Stimulated activated CD4-positive, alpha-beta T cell treated with anti-CD3 and anti-CD28 coated beads, Interleukin-2, amount 100 ng/mL, for 48 hours (primary cell): Measurements from ENCODE around the gene BCAS3.

ENCODE experiments used
- DNase-seq, 2 donors: peaks; one replicate each; pipeline ENCODE4 v3.0.0-alpha.2; 2020

The BCAS3 gene

GRCh38 chr17:61394630-61395408 lies 717.2 kb downstream of the BCAS3 start:
- DNase-seq = no peak

DNA sequence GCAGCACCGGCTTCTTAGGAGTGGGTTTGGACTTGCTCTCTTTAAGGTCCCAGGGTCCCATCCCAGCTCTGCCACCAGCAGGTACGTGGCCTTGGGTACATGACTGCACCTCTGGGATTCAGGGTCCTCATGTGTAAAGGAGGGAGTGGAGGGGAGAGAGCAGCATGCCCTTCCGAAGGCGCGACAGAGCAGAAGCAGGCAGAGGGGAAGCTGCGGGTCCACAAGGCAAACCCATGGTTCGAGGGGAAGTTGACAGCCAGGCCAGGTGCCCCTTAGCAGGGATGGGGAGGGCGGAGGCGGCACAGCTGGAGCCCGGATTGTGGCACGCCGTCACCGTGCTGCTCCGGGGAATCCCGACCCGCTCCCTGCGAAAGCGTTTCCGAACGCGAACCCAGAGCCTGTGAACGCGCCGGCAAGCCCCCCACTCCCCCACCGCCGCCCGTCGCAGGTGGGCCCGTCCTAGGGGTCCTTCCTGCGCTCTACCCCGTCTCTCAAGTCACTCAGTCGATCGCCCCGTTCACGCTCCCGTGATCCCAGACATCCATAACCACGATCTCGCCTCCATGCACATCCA lies 717.8 kb downstream of the BCAS3 start:
- no peak for DNase-seq

DNA sequence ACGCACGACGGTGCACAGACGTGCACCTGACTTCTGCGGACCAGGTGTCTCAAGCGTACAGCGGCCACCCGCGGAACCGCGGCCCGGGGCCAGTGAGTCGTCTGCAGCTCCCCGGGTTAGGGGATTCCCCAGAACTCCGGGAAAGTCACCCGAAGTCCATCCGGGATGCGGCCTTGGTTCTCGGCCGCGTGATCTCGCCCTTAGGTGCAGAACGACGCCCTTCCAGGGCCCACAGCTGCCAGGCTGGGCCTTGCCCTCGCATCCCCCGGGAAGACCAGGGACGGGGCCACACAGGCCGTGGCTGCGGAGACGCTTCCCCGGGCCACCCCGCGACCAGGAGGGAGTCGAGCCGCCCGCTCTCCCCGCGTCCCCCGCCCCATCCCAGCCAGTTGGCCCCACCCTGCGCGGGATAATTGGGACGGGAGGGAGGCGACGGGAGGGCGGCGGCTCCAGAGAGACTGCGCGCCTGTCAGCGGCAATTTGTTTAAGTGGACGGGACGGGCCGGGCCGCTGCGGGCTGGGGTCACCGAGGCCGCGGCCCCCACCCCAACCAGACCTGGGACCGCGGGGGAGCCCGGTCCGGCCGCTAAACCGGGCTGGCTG lies 718.4 kb downstream of the BCAS3 start:
- DNase-seq = no peak

DNA sequence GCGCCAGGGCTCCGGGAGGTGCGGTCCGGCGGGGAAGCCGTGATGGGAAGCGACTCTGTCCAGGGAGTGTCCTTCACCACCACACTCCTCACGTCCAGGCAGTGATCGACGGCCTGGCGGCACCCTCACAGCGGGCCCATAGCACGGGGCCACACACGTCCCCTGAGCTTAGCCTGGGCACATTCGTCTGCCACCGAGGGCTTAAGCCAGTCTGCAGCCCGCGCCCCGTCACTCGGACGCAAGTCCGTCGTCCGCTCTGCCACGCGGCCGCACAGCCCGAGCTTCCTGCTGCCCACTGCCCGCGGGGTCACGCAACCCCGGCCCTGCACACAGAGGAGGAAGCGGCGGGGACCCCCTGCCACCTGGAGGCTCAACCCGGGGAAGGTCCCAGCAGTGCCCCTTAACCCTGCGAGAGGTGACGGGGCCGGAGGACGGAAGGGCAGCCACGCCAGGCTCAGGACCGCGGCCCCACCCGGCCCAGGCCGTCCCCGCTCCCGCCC lies 719.0 kb downstream of the BCAS3 start:
- DNase-seq = no peak

GRCh38 chr17:61397086-61397842 lies 719.6 kb downstream of the BCAS3 start:
- no peak for DNase-seq

- no peak for DNase-seq
Observed at GRCh38 chr17:61398721-61399130, 721.1 kb downstream of the BCAS3 start.

DNA sequence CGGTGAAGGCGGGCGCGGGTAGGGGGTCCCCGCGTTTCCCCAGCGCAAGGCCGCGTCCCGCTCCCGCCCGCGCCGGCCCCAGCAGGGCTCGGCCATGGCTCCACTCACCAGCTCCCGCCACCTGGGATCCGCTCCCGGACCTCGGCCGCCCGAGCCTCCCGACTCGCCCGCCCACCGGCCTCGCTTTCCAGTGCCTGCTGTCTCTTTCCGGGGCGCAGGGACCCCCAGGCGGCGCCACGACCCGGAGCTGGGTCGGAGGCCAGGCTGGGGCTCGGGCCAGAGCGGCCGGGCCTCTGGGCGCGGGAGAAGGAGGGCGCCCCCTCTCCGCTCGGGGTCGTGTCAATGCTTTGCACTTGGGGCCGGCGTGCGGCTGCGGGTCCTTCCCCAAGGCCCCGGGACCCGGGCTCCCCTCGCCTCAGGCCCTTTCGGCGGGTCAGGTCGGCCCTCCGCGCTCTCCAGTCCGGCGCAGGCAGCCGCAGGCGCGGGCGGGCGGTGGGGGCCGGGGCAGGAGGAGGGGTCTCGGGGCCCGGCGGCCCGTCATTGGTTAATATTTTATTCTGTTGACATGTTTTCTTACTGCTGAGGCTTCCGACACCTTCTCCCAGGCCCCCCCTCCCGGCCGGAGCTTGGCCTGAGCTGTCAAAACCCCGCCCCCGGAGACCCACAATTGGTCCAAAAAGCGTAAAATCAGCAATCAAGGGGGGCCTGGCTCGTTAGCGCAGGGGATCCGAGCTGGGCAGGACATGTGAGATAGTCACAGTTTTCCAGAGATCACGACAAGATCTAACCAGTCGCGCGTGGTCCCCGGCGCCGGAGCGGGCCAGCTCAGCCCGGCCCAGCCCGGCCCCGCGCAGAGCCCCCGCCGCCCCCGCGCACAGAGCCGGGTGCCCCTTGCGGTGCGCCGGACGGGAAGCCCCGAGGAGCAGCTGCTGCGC lies 721.7 kb downstream of the BCAS3 start, which contains the start of gene TBX2:
Gene TBX2 (plus strand): TSS at position 713 of the 935 bp plus-strand sequence. CDS start 334 bp downstream, outside the sequence.
- DNase-seq = no peak

DNA sequence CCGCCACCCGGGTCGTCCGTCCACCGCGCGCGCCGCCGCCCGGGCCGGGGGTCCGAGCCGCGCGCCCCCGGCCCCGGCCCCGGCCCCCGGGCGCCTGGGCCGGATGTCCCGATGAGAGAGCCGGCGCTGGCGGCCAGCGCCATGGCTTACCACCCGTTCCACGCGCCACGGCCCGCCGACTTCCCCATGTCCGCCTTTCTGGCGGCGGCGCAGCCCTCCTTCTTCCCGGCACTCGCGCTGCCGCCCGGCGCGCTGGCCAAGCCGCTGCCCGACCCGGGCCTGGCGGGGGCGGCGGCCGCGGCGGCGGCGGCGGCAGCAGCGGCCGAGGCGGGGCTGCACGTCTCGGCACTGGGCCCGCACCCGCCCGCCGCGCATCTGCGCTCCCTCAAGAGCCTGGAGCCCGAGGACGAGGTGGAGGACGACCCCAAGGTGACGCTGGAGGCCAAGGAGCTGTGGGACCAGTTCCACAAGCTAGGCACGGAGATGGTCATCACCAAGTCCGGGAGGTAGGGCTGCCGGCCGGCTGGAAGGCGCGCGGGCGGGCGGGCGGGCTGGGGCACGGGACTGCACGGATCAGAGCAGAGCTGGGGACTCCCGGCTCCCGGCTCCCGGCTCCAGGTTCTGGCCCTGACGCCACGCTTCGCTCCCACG lies 722.5 kb downstream of the BCAS3 start:
- no peak for DNase-seq

DNA sequence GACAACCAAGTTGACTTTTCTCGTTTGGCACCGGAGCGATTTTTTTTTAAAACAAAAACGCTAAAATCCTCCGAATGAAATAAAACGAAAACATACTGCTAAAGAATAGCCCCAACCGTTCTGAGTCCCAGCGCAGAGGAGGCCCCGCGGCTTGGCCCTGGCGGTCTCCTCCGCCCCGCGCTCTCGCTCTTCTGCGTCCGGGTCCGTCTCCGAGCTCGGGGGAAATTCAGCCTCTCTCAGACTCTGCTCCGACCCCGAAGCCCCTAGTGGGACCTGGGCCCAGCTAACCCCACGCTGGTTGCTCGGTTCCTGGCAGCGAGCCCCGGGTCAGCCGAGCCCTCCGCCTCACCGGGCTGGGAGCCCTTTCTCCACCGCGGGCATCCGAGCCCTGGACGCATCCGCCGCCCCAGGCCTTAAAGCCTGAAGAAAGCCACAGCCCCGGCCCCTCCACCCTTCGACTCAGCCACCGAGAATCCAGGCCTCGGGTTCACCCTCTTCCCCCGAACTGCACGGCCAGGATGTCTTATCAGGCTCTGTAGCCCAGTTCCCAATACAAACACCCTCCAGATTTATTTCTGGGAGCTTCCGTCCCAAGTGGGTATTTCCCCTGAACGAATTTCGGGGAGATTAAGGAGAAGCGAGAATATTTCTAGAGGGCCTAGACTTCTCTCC lies 723.2 kb downstream of the BCAS3 start:
- no peak for DNase-seq

DNA sequence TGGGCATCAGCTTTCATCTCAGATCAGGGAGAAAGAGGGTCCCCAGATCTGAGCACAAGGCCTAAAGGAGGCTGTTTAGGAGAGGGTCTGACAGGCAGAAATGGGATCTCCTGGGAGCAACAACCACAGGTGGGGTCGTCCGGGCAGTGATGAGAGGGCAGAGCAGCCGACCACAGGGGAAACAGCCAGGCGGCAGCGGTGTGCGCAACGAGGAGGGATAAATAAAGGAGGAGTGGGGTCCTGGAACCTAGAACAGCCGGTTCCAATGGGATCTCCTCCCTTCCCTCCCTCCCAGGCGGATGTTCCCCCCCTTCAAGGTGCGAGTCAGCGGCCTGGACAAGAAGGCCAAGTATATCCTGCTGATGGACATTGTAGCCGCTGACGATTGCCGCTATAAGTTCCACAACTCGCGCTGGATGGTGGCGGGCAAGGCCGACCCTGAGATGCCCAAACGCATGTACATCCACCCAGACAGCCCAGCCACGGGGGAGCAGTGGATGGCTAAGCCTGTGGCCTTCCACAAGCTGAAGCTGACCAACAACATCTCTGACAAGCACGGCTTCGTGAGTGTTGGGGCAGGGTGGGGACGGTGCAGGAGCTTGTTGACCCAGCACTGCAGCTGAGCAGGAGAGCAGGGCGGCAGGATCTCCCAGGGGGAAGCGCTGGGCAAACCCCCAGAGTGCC lies 723.9 kb downstream of the BCAS3 start:
- DNase-seq = no peak

GRCh38 chr17:61402073-61402541 lies 724.5 kb downstream of the BCAS3 start:
- DNase-seq = no peak

DNA sequence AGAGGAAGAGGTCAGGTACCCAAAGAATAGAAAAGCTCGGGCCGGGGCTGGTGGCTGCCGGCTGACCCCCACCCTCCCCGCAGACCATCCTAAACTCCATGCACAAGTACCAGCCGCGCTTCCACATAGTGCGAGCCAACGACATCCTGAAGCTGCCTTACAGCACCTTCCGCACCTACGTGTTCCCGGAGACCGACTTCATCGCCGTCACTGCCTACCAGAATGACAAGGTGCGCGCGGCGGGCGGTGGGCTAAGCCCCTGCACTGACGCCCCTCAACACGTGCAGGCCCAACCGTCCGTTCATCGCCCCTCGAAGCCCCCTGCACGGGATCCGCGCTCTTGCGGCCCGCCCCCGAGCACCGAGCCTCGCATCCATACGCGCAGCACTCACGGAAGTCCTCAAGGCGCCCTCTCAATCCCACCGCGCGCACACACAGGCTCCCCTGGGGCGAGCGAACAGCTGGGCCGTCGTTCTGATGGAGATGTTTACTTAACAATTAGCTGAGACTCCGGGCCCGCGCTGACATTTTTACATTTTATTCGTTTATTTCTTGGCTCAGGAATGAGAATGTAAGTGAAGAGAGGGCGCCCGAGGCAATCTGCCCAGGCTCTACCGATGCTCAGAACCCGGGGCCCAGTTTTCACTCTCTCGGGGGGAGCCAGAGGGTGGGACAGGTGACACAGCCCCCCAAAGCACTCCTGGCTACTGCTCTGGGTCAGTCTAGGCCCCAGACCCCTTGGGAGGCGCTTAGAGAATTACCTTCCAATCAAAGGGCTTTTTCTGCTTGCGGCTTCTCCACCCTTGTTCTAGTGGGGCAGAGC lies 725.5 kb downstream of the BCAS3 start:
- no peak for DNase-seq

DNA sequence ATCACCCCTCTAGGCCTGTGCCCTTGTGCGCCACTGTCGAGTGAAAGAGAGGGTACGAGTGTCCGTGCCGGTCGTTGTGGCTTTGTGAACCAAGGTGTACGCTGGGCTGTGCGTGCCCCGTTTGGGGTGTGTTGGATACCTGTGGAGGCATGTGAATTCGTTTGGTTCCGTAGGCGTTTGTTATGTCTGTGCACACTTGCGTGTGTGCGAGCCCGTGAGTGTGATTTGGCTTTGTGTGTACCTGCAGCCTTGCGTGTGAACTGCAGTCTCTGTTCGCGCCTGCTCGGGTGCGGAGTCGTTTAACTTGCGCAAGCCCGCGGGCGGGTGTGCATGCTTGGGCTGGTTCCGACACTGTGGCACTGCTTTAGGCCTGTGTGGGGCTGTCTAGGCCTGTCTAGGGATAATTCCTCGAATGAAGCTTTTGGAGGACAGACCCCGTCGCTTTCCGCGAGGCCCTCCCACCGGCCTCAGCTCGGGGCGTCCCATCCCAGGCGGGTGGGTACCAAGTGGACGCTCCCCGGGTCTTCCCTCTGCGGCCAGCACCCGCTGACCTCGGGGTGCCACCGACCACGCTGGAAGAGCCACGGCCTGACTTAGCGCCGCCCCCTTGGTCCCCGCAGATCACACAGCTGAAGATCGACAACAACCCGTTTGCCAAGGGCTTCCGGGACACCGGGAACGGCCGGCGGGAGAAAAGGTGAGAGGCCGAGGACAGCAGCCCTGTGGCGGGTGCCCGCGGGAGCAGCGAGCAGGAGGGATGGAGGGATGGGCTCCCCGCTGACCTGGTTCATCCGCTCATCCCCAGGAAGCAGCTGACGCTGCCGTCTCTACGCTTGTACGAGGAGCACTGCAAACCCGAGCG lies 726.4 kb downstream of the BCAS3 start:
- no peak for DNase-seq

GRCh38 chr17:61404663-61404912 lies 726.9 kb downstream of the BCAS3 start:
- DNase-seq = no peak

- DNase-seq = no peak
Observed at GRCh38 chr17:61404913-61405685, 727.4 kb downstream of the BCAS3 start.

- DNase-seq = no peak
Observed at GRCh38 chr17:61405686-61406536, 728.3 kb downstream of the BCAS3 start.

DNA sequence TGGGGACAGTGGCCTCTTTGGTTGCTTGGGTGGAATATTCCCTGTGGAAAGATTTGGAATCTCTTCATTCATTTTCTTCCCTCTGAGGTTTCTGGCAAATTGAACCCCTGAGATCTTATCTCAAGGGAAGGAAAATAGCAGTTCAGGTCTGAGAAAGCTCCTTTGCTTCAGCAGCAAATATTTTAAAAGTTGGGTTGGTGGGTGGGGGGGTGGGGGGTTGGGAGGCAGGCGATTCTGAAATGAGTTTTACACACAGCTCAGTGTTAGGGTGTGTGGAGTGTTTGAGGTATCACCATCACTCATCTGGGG lies 728.8 kb downstream of the BCAS3 start:
- DNase-seq = no peak
